Measurements from ENCODE around the gene HOXA4.

HOXA4 gene

DNA sequence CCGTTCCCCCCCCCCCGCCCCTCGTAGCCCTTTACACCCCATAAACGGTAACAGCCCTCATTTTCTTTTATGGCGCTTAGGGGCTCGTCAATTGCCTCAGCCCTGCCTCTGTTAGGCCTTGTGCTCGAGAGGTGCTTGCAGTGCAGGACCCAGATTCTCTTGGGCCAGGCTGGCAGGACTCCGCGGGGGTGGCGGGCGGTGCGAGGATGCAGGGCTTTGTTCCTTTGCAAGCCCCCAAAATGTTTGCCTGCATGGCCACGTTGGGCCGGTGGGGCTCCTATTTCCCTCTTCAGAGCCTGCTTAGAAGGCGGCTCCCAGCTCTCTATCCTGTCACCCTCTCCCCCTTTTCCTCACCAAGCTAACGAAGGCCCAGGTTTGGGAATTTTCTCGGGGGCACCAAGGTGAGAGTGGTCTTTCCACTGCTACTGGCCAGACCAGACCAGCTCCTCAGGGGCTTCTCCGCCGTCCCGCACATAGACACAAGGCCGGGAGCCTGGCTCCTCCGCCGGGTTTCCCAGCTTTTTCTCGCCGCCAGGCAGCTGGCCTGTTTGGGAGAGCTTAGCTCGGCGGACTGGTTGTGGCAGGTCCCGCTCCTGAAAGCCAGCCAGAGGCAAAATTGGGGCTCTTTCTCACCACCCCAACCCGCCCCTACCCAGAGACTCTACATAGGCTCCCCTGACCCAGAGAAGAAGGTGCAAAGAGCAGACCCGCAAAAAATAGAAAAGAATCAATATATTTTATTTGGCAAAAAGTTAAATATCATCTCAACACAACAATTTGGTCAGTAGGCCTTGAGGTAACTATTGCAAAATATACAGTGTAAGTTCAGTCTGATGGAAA is 31.4 kb upstream of the HOXA4 start:
- TF ChIP-seq, protein P1, sequence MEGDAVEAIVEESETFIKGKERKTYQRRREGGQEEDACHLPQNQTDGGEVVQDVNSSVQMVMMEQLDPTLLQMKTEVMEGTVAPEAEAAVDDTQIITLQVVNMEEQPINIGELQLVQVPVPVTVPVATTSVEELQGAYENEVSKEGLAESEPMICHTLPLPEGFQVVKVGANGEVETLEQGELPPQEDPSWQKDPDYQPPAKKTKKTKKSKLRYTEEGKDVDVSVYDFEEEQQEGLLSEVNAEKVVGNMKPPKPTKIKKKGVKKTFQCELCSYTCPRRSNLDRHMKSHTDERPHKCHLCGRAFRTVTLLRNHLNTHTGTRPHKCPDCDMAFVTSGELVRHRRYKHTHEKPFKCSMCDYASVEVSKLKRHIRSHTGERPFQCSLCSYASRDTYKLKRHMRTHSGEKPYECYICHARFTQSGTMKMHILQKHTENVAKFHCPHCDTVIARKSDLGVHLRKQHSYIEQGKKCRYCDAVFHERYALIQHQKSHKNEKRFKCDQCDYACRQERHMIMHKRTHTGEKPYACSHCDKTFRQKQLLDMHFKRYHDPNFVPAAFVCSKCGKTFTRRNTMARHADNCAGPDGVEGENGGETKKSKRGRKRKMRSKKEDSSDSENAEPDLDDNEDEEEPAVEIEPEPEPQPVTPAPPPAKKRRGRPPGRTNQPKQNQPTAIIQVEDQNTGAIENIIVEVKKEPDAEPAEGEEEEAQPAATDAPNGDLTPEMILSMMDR (IDR thresholded peaks at IDR 0.05; ENCODE audit: extremely low read depth, insufficient read depth, missing control alignments), result no peak
- in situ Hi-C loops (cut with MboI; ENCODE audit: low pct_unique_long_range_greater_than_20kb, low sequenced_read_pairs, unreplicated experiment), result loop anchor here (10.0 to 25.0 kb wide), 2 partner anchors 800 to 1307 kb away; no protein-coding TSS in a partner anchor
- no peak for DNase-seq (ENCODE audit: low spot score)

DNA sequence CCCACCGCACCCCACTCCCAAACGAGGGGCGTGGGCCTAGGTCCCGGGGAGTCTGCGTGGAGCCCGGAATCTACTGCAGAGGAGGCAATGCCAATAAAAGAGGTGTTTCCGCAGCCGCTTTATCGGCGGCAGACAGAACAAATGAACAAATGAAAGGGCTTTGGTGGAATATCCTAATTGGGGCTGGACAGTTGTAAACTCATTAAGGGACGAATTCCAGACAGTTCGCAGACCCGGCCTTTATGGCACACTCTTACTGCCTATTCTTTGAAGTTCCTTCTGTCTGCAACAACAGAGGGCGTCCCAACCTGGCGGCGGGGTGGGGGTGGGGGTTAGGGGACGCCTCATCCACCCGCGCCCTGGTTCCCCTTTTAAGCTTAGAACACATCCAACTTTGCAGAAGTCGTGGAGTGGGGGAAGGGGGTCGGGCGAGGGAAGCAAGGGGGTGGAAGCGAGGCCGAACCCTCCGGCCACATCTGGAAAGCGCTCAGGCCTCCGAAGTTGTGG is 30.7 kb upstream of the HOXA4 start:
- TF ChIP-seq, protein P1 (IDR thresholded peaks at IDR 0.05; ENCODE audit: extremely low read depth, insufficient read depth, missing control alignments), result no peak
- no peak for DNase-seq (ENCODE audit: low spot score)
- in situ Hi-C loops (cut with MboI; ENCODE audit: low pct_unique_long_range_greater_than_20kb, low sequenced_read_pairs, unreplicated experiment), result loop anchor here (10.0 to 25.0 kb wide), 2 partner anchors 799 to 1306 kb away; no protein-coding TSS in a partner anchor

DNA sequence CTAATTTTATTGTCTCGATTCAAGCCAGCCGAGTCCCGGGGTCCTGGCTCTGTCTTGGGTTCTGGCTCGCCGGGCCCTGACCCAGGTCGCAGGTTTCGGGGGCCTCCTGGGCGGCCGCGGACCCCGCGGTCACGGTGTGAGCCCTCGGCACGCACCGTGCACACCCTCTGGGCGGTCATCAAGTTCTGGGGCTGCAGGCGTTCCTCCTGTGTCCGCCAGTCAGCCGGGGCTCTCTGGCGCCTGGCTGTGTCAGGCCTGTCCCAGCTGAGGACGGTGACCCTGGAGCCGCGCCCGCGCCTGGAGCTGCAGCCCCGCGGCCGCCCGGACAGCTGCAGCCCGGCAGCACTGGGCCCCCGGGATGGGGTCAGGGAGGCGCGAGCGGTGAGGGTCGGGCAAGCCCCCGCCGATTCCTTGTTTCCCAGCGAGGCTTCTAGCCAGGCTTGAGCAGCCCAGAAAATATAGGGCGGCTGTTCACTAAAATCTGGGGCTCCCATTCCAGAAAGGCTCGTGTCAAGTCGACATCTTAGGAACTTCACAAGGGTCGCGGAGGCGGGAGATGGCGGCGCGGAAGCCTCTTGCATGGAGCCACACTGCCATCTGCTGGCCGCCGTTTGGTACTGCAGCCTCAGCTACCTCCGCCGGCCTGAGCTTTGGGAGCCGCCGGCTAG is 30.1 kb upstream of the HOXA4 start:
- in situ Hi-C loops (cut with MboI; ENCODE audit: low pct_unique_long_range_greater_than_20kb, low sequenced_read_pairs, unreplicated experiment), result loop anchor here (10.0 to 25.0 kb wide), 2 partner anchors 798 to 1306 kb away; no protein-coding TSS in a partner anchor
- peak; percentile 91 for DNase-seq (ENCODE audit: low spot score)
- TF ChIP-seq, protein P1 (IDR thresholded peaks at IDR 0.05; ENCODE audit: extremely low read depth, insufficient read depth, missing control alignments), result peak; percentile 99

DNA sequence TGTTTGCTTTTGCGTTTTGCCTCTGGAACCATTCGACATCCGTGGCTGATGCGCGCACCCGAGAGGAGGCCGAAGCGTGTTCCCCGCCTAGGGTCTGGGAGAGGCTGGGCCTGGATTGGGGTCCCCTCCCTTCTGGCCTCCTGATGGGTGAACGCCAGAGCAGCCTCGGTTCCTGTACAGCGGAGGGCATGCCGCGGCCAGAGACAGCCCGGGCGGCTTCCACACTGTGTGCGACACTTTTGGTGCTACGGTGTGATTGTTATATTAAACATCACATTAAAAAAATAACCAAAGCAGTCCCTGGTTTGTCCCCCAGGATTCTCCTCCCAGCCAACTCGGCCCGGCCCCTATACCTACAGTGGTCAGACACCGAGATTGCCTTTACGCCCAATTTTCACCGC is 29.6 kb upstream of the HOXA4 start:
- no peak for DNase-seq (ENCODE audit: low spot score)
- TF ChIP-seq, protein P1 (IDR thresholded peaks at IDR 0.05; ENCODE audit: extremely low read depth, insufficient read depth, missing control alignments), result no peak
- in situ Hi-C loops (cut with MboI; ENCODE audit: low pct_unique_long_range_greater_than_20kb, low sequenced_read_pairs, unreplicated experiment), result loop anchor here (10.0 to 25.0 kb wide), 2 partner anchors 798 to 1305 kb away; no protein-coding TSS in a partner anchor

DNA sequence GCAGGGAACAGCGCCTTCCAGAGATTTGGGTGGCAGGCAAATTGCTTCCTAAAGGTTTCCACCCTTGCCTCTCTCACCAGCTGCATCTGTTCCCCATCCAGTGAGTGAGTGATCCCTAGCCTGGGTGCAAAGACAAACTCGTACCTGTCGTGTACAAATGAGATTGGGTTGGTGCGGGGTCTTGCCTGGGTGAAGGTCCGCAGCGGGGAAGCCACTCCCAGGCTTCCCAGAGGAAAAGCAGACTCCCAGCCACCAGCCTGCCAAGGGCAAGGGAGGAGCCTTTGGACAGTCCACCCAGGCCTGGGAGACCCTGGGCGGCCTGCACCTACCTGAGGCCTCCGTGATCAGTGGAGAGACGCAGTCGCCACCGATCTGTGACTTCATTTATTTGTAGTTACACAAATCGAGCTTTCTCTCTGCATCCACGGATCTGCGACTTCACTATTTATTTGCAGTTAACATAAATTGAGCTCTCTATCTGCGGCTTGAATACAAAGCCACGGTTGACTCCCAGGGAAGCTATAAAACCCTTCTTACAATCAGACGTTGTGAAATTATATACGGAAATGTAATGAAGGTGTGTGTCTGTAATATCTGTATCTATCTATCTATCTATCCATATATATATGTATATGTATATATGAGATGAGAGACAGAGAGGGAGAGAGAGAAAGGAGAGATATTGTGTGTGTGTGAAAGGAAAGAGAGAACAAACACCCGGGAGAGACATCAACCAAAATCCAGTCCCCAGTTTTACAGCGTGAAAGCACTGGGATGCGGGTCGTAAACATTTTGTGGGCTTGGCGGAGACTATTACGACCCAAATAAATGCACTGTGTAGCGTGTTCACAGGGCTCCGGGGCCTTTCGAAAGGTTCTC is 28.9 kb upstream of the HOXA4 start:
- DNase-seq (ENCODE audit: low spot score), result no peak
- TF ChIP-seq, protein P1 (IDR thresholded peaks at IDR 0.05; ENCODE audit: extremely low read depth, insufficient read depth, missing control alignments), result no peak
- in situ Hi-C loops (cut with MboI; ENCODE audit: low pct_unique_long_range_greater_than_20kb, low sequenced_read_pairs, unreplicated experiment), result loop anchor here (10.0 to 25.0 kb wide), 3 partner anchors 85 to 1305 kb away; partner anchors contain the start of gene EVX1
